Activated CD8-positive, alpha-beta memory T cell treated with anti-CD3 and anti-CD28 coated beads for 36 hours (primary cell): ENCODE data around the gene STX19. TPM values are rescaled to one million over a fixed set of nuclear protein-coding genes. Genes with fewer than 3 reads are reported as not detected.

Experiments used
- CTCF ChIA-PET: fragments of 350-600 bp; sonication (Branson Sonifier 250); formaldehyde crosslinking; loops from one replicate; lab custom pipeline; 2021; ENCODE audit warnings: antibody characterized with exemption; lab: Charles Lee
- POLR2A ChIA-PET: fragments of 350-600 bp; sonication (Branson Sonifier 250); formaldehyde crosslinking; loops from one replicate; lab custom pipeline; 2021; ENCODE audit warnings: antibody characterized with exemption; lab: Charles Lee
- total RNA-seq, 2 experiments: library from RNA; stranded (reverse); gene quantifications; one replicate each; pipeline ENCODE4 v1.2.3, GENCODE V29; 2021

The STX19 gene, protein sequence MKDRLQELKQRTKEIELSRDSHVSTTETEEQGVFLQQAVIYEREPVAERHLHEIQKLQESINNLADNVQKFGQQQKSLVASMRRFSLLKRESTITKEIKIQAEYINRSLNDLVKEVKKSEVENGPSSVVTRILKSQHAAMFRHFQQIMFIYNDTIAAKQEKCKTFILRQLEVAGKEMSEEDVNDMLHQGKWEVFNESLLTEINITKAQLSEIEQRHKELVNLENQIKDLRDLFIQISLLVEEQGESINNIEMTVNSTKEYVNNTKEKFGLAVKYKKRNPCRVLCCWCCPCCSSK
- total RNA-seq: not detected

DNA sequence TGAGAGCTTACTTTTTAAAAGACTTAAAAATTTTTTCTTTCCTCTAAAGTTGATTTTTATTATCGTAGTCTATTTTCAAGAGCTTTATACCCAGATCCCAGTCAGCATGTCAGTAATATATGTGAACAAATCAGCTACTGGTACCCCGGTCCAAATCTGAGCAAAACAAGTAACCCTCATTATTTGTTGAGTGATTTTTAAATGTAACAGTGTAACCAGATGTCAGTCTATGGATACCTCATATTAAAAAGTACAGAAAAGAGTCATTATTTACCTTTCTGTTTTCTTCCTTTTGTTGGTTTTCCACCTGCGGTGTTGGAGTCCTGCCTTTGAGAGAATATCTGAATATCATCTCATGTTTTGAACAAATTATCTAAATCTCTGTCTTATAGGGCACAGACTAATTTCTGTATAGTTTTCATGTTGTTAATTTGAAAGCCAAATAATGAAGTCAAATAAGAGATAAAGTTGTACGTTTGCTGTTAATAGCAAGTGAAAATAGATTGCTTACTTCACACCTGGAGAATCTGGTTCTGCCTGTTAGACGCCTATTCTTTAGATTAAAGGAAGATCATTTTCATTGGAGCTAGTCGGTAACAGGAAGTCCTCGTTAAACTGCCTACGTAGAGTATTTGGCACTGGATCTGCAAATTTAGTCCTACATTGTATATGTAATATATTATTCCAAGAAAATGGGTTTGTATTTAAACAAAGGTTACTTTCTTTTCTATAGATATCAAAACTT lies at the start of gene STX19:
Gene STX19, minus strand, starts transcription at position 505 of the 745 bp plus-strand sequence. CDS start 13,328 bp downstream, outside the sequence.
- ChIA-PET CTCF (no interaction called here), POLR2A (no interaction called here)

DNA sequence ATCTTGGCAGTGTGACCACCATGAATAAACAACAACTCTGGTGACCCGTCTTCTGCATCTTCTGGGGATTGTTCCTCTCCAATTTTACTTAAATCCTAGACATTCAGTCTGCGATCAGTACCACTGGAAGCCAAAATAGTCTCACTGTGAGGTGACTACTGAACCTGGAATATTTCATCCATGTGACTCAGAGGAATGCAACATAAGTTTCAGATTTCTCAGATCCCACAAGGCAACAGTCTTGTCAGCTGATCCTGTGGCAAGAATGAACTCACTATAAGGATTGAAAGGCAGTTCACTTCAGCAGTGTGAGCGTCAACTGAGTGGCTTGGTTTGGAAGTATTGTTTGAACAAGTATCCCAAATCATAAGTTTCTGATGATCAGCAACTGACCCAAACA lies 47.7 kb upstream of the STX19 start:
- POLR2A ChIA-PET: no interaction called here
- CTCF ChIA-PET: no interaction called here

DNA sequence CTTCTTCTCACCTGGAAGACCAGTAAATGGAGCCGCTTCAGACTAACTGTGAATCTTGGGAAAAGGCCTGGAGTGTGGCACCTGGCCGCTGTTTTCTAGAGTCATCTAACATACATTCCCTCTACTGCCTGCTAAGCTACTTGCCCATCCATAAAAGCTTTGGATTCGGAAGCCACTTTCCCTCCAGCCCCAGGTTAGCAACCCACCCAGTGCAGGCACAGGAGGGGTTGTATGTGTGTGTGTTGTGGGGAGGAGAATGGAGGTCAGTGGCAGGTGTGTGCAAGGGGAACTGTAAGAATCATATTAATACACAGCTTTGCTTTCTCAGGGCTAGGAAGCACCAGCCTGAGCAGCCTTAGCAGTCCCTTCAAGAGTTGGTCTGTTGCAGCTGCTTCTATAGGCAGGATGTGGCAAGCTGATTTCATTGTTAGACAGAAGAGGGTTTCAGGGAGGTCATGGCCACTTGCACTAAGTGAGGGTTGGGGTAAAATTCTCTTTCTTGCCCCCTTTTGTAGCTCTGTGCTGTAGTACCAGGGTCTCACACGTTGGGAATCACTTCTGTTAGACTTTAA lies 43.4 kb upstream of the STX19 start:
- ChIA-PET CTCF (interaction anchor here (0.9 kb wide), 1 partner anchor 18 kb away, joined by 4 read pairs; no protein-coding TSS in a partner anchor), POLR2A (no interaction called here)

DNA sequence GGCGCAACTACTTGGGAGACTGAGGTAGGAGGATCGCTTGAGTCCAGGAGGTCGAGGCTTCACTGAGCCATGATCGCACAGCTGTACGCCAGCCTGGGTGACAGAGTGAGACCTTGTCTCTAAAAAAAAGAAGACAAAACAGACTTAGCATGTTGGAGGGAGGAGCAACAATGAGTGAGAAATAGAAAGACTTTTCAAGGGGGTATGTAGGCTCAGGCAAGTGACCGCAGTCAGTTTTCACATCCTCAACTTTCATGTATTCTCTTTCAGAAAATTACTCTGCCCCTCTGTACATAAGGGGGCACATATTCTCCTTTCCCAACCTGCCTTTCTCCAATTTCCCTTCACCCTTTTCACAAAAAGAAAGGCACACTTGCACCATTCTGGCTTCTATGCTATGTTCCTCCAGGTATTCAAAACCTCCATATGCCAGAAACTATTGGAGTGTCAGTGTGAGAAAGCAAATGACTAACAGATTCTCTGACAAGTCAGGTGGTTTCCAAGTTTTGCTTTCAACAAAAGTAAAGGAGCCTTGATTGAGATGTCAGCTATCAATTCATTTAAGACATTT lies 42.0 kb upstream of the STX19 start:
- ChIA-PET CTCF (interaction anchor here (1.1 to 1.3 kb wide), 3 partner anchors 10 to 65 kb away, joined by 3 to 4 read pairs (median 4); no protein-coding TSS in a partner anchor), POLR2A (no interaction called here)

DNA sequence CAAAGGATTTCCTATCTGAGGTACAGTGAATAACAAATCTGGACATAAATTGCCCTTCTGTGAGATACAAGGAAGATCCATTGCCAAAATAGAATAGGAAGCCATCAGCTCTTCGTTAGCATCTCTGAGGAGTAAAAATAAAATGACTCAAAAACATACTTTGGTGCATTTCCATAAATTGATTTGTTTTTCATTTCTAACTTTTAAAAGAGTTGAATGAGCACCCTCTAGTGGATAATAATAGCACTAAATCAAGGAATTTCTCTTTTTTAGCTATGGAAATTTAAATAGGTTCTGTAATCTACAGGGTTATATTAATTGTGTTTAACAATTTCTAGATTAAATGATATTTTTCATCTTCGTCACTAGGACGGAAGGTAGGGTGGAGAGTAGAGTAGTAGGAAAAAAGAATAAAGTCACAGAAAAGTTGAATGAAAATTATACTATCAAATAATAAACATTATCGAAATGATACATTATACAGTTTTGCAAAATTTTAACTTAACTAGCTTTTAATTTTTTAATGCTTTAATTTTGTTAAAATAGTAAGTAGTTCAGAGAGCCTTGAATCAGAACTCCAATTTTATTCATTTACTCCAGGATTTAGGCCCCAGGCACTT lies 40.9 kb upstream of the STX19 start:
- ChIA-PET CTCF (interaction anchor here (0.9 to 1.3 kb wide), 5 partner anchors 9 to 68 kb away, joined by 3 to 4 read pairs (median 4); no protein-coding TSS in a partner anchor), POLR2A (interaction anchor here (0.6 kb wide), 1 partner anchor 65 kb away, joined by 3 read pairs; no protein-coding TSS in a partner anchor)

DNA sequence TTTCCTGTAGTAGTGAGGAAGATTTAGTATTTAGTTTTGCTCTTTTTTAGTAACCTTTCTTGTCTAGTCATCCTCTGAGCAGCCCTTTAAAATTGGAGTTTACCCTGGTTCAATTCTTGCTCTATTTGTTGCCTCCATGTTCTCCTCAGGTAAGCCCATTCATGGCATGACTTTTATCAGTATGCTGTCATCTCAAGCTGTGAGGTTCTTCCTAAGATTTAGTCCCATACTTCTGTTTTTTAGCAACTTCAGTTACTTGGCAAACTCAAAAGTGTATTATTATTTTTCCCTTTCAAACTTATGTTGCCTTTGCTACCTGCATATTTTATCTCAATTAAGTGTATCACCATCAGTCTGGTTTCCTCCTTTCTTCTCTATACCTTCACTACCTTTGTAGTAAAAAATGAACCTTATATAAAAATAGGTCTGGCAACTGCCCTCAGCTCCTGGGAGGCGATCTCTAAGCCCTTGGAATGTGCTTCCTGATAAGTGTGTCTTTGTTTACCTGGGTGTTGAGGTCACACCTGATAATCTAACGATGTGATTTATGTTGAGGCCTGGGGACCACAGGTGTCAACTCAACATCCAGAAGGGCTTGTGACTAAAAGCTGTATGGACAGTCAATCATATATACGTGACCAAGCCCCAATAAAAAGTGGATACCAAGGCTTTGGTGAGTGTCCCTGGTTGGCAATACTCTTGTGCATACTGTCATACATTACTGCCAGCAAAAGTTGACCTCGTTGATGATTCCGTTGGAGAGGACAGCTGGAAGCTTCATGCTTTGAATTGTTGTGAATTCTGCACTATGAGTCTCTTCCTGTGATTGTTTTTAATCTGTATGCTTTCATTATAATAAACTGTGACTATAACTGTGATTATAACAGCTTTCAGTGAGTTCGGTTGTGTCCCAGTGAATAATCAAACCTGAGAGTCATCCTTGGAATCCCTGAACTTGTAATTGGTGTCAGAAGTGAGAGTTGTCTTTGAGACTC lies 38.4 kb upstream of the STX19 start:
- ChIA-PET CTCF (interaction anchor here (1.0 to 1.1 kb wide), 2 partner anchors 62 to 88 kb away, joined by 3 to 5 read pairs; no protein-coding TSS in a partner anchor), POLR2A (no interaction called here)

DNA sequence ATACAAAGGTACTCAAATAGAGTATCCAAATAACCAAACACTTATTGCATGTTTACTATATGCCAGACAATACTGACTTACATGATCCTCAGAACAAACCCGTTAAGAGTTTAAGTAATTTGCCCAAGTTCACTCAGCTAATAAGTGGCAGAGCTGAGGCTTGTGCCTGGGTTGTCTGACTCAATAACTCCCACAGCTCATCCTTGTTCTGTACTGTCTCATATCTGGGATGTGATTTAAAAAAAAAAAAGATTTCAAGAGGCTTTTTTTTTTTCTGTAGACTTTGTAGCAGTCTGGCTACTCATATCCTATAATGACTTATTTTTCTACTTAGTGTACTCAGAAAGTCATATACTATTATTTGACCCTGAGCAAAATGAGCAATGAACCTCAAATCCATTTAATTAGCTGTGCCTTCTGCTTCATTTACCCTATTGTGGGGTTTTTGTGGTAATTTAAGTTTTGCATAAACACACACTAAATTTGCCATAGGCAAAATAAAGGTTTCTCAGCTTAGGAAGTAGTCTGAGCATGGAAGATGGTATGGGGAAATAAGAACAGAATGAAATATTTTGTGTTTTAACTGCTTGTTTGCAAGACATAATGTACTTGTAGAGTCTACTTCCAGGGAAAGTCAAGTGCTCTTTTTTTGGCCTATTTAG lies 37.6 kb upstream of the STX19 start:
- POLR2A ChIA-PET: no interaction called here
- CTCF ChIA-PET: interaction anchor here (1.0 kb wide), 1 partner anchor 87 kb away, joined by 5 read pairs; no protein-coding TSS in a partner anchor

DNA sequence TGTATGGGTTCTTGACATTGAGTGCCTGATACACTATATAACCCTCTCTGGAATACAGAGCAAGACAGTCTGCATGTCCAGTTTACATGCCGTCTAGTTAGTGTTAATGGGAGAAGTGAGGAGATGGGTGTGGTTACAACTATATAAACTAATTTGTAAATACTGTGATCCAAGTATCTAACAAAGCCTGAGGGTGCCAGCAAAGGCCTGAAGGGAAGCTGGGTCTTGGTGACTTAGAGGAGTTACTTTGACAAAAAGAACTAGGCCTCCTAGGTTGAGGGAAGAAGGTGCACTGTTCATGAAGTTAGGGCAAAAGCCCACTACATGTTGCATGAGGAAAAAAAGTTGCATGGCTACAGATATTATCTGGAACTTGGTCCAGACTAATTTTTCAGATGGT lies 36.7 kb upstream of the STX19 start:
- POLR2A ChIA-PET: no interaction called here
- CTCF ChIA-PET: no interaction called here

DNA sequence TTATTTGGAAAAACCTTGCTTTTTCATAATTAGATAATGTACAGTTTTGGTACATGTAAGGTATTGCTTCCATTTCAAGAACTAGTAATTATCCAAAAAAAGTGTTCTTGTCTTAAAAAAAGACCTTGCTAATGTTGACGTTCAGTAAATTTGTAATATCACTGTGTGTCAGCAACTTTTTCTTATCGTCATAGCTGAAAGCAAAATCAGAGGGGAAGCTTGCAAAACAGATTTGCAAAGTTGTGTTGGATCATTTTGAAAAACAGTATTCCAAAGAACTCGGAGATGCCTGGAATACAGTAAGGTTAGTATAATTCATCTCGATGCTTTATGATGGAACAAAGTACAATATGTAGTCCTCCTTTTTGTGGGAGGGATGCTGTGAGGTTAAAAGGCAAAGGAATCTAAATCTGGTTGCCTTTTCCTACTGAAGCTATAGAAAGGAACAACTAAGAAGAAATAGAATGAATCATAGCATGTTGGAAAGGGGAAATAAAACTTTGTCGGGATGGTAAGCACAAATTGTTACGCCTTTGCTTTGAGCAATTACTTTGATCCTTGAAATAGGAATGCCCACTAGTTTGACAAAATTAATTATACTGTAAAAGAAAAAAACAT lies 36.0 kb upstream of the STX19 start:
- ChIA-PET POLR2A (no interaction called here), CTCF (no interaction called here)

DNA sequence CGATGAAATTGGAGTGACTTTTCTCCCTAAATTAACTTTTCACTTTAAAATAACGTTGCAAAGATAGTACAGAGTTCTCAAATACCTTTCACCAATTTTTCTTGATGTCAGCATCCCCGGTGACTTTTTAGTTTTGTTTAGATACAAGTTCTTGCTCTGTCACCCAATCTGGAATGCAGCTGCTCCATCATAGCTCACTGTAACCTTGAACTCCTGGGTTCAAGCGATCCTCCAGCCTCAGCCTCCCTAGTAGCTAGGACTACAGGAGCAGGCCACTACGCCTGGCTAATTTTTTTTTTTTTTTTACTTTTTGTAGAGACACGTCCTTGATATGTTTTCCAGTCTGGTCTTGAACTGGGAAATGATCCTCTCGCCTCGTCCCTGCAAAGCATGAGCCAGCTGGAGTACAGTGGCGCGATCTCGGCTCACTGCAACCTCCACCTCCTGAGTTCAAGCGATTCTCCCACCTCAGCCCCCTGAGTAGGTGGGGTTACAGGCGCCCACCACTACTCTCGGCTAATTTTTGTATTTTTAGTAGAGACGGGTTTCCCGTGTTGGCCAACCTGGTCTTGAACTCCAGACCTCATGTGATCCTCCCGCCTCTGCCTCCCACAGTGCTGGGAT lies 35.2 kb upstream of the STX19 start:
- POLR2A ChIA-PET: interaction anchor here (0.7 to 1.5 kb wide), 4 partner anchors 52 to 90 kb away, joined by 3 to 6 read pairs (median 4); partner anchors contain the start of gene PROS1
- CTCF ChIA-PET: interaction anchor here (0.7 to 1.4 kb wide), 3 partner anchors 11 to 57 kb away, joined by 3 to 4 read pairs (median 3); no protein-coding TSS in a partner anchor

DNA sequence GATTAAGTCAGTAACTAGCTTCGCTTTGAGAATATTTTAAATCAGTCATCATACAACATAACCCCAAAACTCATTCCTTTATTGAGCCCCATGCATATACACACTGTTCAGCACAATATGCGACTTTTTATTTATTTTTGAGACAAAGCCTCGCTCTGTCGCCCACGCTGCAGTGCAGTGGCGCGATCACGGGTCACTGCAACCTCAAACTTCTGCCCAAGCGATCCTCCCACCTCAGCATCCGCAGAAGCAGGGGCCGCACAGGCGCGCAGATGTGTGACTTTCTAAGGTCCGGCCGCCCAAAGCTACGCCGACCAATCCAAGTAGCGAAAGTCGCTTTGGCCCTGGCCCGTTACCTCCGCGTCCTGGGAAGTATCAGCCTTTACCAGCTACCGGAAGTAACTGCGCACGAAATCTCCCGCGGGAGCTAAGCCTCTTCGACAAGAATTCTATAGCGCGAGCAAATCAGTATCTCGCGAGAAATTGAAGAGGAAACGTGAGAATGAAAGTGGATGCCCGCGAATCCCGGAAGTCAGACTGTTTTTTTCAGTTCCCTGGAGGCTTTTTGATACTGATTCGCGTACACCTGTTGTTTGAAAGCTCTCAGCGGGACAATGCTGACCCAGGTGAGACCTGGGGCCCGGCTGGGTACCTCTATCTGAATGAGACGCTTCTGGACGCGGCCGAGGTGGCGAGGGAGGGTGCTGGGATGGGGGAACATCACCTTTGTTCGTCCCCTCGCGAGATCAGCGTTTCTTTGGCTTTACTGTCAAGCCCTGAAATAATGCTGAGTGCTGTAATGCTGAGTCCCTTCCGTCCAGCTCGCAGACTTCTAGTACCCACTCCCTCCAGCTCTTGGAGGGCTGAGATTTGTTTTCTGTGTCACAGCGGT lies 34.4 kb upstream of the STX19 start, which contains the start of the genes DHFR2 and NSUN3:
Gene DHFR2, minus strand, starts transcription at position 404 of the 892 bp plus-strand sequence. CDS start 1,405 bp downstream, outside the sequence.
Gene NSUN3, plus strand, starts transcription at position 549 of the 892 bp plus-strand sequence. Its CDS starts 66 bp downstream, at position 615.
- ChIA-PET POLR2A (interaction anchor here (0.7 to 1.5 kb wide), 5 partner anchors 51 to 89 kb away, joined by 3 to 6 read pairs (median 3); partner anchors contain the start of genes ARL13B and PROS1), CTCF (interaction anchor here (0.5 to 1.4 kb wide), 5 partner anchors 12 to 105 kb away, joined by 3 to 4 read pairs (median 4); no protein-coding TSS in a partner anchor)

DNA sequence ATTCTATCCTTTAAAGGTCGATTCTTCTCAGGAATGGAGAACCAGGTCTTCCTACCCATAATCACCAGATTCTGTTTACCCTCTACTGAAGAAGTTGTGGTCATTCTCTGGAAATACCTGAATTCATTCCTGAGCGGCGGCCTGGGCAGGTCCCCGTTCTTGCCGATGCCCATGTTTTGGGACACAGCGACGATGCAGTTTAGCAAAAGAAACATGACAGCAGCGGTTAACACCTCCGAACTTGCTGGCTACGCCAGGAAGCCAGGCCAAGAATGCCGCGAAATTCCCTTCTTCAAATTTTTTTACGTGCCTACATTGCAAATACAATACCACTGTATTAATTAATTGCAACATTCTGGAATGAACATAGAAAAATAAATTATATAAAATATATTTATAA lies 32.9 kb upstream of the STX19 start:
- CTCF ChIA-PET: interaction anchor here (1.7 kb wide), 1 partner anchor 8 kb away, joined by 4 read pairs; no protein-coding TSS in a partner anchor
- POLR2A ChIA-PET: no interaction called here

DNA sequence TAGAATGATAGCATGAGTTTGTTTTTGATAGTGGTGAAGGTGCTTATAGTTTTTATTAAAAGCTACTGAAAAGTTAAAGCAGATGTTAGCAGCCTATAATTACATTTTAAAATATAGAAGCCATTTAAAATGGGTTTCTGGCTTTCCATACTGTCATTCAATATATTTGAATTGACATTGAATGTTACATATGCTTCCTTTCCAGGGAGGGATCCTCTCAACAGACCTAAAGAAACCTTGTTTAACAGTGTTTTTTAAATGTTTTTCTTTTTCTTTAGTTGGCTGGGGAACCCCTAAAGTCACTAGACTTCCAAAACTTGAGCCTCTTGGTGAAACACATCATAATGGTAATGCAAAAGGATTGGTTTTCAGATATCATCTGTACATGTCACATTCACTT lies 22.1 kb upstream of the STX19 start:
- ChIA-PET POLR2A (no interaction called here), CTCF (interaction anchor here (0.7 kb wide), 1 partner anchor 45 kb away, joined by 5 read pairs; no protein-coding TSS in a partner anchor)

DNA sequence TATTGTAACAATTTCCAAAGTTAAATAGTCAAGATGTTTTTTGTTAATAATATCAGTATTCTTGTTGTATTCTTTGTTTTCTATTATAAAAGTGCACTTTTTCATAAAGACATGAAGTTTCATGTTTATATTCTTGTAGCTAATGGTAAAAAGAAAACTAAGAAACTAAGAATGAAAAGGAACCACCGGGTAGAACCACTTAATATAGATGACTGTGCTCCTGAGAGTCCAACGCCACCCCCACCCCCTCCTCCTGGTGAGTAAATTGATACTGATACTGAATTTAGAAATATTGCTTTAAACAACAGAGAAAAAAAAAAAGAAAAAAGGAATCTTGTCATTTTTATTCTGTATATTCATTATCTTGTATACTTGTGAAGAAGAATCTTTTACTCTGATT lies 20.9 kb upstream of the STX19 start:
- CTCF ChIA-PET: no interaction called here
- POLR2A ChIA-PET: no interaction called here

DNA sequence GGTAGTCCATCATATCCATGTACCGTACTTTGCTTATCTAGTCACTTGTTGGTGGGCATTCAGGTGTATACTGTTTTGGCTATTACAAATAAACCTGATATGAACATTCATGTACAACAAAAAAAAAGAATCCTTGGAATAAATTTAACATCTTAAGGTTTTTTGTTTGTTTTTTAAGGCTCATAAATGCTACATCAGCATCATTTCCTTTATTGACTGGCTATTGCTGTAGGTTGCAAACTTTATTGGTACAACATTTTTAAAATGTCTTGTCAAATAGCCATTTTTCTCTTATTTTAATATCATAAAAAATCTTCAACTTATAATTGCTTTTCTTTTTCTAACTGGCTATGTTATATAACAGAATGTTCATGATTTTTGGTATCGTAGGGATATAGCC lies 18.1 kb upstream of the STX19 start:
- POLR2A ChIA-PET: no interaction called here
- CTCF ChIA-PET: no interaction called here
